GM13976 (cell line): Measurements from ENCODE around the gene MYO1E.

Experiments used
- DNase-seq: peaks from one replicate; pipeline ENCODE4 v3.0.0; 2012; ENCODE audit warnings: low spot score
- CTCF ChIP-seq: IDR thresholded peaks from 2 replicates; pipeline ENCODE4 v1.5.1; 2012; ENCODE audit warnings: borderline replicate concordance, mild to moderate bottlenecking; ENCODE audit not compliant: insufficient read depth; ENCODE audit errors: extremely low read depth, missing control alignments, control extremely low read depth
- in situ Hi-C: fragments of 300-500 bp; cut with MboI; formaldehyde crosslinking; loops from one replicate; pipeline ENCODE4 v1.12.0; 2022; ENCODE audit warnings: low sequenced_read_pairs, mixed read lengths, inconsistent platforms; ENCODE audit not compliant: unreplicated experiment

Gene MYO1E

DNA sequence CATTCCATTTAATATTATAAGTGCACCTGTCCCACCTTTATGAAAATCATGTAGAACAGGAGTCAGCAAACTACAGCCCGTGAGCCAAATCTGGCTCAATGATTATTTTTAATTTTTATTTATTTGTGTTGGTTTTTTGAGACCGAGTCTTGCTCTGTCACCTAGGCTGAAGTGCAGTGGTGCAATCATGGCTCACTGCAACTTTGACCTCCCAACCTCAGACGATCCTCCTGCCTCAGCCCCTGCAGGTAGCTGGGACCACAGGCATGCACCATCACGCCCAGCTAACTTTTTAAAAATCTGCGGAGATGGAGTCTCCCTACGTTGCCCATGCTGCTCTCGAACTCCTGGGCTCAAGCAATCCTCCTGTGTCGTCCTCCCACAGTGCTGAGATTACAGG is 42.0 kb downstream of the MYO1E start:
- in situ Hi-C loops, result no loop called here
- DNase-seq, result no peak
- TF ChIP-seq CTCF, result no peak

GRCh38 chr15:59329570-59330350 is 42.9 kb downstream of the MYO1E start:
- no peak for TF ChIP-seq CTCF
- in situ Hi-C loops, result no loop called here
- DNase-seq, result no peak

GRCh38 chr15:59329091-59329490 is 43.6 kb downstream of the MYO1E start:
- in situ Hi-C loops, result no loop called here
- DNase-seq, result no peak
- no peak for TF ChIP-seq CTCF

GRCh38 chr15:59327942-59328341 is 44.7 kb downstream of the MYO1E start:
- in situ Hi-C loops, result no loop called here
- no peak for TF ChIP-seq CTCF

DNA sequence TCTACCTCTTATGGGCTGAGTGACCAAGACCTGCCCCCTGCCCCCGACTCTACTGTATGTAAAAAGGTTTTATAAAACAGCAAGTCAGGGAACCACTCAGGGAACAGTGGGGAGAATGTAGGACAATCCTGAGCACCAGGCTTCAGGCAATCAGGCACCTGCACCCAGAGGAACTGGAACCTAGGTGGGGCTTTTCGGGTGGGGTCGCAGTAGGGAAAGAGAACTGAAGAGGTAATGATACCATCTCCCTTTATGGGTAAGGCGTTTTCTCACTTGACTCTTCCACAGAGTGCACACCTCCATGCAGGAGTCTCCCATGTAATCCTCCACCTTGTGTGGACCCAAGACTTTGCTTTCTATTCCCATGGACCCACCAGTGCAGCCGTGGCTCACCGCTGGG is 45.8 kb downstream of the MYO1E start:
- DNase-seq, result no peak
- in situ Hi-C loops, result no loop called here
- TF ChIP-seq CTCF, result no peak

More at GRCh38 chr15:59327942-59328341, 44.7 kb downstream of the MYO1E start:
- DNase-seq, result no peak

- no peak for DNase-seq
- in situ Hi-C loops, result no loop called here
Measured at GRCh38 chr15:59322056-59322759, 50.5 kb downstream of the MYO1E start.

More at GRCh38 chr15:59322056-59322759, 50.5 kb downstream of the MYO1E start:
- no peak for TF ChIP-seq CTCF
